ENCODE measurements around the gene BHLHE40. TPM values are rescaled to one million over a fixed set of nuclear protein-coding genes. Genes with fewer than 3 reads are reported as not detected.

Gene BHLHE40
- total and polyA plus RNA-seq, 2 of the 13 experiments (the other 11 are each of a cell fraction or from before 2014, with no cell fraction given): 1.8 to 51.0 TPM

DNA sequence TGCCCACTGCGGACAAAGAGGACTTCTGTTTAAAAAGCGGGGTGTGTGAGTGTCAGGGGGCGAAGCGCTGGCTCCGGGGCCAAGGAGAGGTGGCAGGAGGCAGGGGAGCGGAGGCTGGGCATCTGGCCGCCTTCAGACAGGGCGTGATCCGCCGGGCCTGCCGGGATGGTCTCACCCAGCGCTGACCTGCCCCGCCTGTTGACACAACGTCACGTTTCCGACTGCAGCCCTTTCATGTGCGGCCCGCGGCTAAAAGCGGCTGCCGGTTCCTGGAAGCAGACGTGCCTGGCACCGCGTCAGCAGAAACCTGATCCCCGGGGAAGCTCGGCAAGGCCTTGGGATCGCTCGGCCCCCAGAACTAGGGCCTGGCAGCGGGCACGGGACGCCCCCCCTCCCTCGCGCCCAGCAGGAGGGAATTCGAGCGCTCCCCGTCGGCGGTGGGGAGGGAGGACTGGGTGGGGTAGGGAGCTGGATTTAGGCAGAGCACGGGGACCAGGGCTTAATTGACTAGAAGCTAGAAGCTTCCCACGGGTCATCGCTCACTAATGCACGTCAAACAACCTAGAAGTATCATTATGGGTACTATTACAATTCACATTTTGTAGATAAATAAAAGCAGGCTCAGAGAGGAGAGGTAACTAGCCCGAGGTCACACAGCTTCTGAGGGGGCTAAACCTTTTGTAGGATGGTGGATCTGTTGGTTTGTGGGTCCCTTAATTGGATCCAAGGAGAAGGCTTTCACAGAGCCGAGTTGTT, 7.7 kb downstream of the BHLHE40 start (continued):
- TF ChIP-seq, protein P1, sequence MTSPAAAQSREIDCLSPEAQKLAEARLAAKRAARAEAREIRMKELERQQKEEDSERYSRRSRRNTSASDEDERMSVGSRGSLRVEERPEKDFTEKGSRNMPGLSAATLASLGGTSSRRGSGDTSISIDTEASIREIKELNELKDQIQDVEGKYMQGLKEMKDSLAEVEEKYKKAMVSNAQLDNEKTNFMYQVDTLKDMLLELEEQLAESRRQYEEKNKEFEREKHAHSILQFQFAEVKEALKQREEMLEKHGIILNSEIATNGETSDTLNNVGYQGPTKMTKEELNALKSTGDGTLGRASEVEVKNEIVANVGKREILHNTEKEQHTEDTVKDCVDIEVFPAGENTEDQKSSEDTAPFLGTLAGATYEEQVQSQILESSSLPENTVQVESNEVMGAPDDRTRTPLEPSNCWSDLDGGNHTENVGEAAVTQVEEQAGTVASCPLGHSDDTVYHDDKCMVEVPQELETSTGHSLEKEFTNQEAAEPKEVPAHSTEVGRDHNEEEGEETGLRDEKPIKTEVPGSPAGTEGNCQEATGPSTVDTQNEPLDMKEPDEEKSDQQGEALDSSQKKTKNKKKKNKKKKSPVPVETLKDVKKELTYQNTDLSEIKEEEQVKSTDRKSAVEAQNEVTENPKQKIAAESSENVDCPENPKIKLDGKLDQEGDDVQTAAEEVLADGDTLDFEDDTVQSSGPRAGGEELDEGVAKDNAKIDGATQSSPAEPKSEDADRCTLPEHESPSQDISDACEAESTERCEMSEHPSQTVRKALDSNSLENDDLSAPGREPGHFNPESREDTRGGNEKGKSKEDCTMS (CRISPR knock-in tag; conservative IDR thresholded peaks at IDR 0.05): no peak
- TF ChIP-seq NPAS2 (CRISPR knock-in tag; IDR thresholded peaks at IDR 0.05; ENCODE audit: borderline replicate concordance) (peak; percentile 96), RAD51 (IDR thresholded peaks at IDR 0.05; ENCODE audit: borderline replicate concordance) (no peak), ZNF703 (CRISPR knock-in tag; IDR thresholded peaks at IDR 0.05; ENCODE audit: borderline replicate concordance) (peak; percentile 94), ZNF740 (CRISPR knock-in tag; IDR thresholded peaks at IDR 0.05) (peak; percentile 92; the same call in 1 of the 2 replicates), ZNF10 (CRISPR knock-in tag; IDR thresholded peaks at IDR 0.05; ENCODE audit: borderline replicate concordance, low read depth) (no peak), PHB2 (IDR thresholded peaks at IDR 0.05; ENCODE audit: partially characterized antibody) (no peak), RBM39 (IDR thresholded peaks at IDR 0.05; ENCODE audit: low read depth, low read length, poor library complexity, severe bottlenecking) (peak; percentile 73), GTF3A (CRISPR knock-in tag; conservative IDR thresholded peaks at IDR 0.05) (peak; percentile 96; the same call in 1 of the 2 replicates), GLMP (CRISPR knock-in tag; IDR thresholded peaks at IDR 0.05; ENCODE audit: borderline replicate concordance) (no peak)
- TF ChIP-seq, protein P2, sequence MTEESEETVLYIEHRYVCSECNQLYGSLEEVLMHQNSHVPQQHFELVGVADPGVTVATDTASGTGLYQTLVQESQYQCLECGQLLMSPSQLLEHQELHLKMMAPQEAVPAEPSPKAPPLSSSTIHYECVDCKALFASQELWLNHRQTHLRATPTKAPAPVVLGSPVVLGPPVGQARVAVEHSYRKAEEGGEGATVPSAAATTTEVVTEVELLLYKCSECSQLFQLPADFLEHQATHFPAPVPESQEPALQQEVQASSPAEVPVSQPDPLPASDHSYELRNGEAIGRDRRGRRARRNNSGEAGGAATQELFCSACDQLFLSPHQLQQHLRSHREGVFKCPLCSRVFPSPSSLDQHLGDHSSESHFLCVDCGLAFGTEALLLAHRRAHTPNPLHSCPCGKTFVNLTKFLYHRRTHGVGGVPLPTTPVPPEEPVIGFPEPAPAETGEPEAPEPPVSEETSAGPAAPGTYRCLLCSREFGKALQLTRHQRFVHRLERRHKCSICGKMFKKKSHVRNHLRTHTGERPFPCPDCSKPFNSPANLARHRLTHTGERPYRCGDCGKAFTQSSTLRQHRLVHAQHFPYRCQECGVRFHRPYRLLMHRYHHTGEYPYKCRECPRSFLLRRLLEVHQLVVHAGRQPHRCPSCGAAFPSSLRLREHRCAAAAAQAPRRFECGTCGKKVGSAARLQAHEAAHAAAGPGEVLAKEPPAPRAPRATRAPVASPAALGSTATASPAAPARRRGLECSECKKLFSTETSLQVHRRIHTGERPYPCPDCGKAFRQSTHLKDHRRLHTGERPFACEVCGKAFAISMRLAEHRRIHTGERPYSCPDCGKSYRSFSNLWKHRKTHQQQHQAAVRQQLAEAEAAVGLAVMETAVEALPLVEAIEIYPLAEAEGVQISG (CRISPR knock-in tag; IDR thresholded peaks at IDR 0.05): peak; percentile 93
- TF ChIP-seq, protein P3, sequence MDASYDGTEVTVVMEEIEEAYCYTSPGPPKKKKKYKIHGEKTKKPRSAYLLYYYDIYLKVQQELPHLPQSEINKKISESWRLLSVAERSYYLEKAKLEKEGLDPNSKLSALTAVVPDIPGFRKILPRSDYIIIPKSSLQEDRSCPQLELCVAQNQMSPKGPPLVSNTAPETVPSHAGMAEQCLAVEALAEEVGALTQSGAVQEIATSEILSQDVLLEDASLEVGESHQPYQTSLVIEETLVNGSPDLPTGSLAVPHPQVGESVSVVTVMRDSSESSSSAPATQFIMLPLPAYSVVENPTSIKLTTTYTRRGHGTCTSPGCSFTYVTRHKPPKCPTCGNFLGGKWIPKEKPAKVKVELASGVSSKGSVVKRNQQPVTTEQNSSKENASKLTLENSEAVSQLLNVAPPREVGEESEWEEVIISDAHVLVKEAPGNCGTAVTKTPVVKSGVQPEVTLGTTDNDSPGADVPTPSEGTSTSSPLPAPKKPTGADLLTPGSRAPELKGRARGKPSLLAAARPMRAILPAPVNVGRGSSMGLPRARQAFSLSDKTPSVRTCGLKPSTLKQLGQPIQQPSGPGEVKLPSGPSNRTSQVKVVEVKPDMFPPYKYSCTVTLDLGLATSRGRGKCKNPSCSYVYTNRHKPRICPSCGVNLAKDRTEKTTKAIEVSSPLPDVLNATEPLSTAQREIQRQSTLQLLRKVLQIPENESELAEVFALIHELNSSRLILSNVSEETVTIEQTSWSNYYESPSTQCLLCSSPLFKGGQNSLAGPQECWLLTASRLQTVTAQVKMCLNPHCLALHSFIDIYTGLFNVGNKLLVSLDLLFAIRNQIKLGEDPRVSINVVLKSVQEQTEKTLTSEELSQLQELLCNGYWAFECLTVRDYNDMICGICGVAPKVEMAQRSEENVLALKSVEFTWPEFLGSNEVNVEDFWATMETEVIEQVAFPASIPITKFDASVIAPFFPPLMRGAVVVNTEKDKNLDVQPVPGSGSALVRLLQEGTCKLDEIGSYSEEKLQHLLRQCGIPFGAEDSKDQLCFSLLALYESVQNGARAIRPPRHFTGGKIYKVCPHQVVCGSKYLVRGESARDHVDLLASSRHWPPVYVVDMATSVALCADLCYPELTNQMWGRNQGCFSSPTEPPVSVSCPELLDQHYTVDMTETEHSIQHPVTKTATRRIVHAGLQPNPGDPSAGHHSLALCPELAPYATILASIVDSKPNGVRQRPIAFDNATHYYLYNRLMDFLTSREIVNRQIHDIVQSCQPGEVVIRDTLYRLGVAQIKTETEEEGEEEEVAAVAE (CRISPR knock-in tag; IDR thresholded peaks at IDR 0.05; ENCODE audit: borderline replicate concordance): peak; percentile 90
- TF ChIP-seq, protein P4, sequence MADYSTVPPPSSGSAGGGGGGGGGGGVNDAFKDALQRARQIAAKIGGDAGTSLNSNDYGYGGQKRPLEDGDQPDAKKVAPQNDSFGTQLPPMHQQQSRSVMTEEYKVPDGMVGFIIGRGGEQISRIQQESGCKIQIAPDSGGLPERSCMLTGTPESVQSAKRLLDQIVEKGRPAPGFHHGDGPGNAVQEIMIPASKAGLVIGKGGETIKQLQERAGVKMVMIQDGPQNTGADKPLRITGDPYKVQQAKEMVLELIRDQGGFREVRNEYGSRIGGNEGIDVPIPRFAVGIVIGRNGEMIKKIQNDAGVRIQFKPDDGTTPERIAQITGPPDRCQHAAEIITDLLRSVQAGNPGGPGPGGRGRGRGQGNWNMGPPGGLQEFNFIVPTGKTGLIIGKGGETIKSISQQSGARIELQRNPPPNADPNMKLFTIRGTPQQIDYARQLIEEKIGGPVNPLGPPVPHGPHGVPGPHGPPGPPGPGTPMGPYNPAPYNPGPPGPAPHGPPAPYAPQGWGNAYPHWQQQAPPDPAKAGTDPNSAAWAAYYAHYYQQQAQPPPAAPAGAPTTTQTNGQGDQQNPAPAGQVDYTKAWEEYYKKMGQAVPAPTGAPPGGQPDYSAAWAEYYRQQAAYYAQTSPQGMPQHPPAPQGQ (CRISPR knock-in tag; IDR thresholded peaks at IDR 0.05; ENCODE audit: borderline replicate concordance): peak; percentile 98; the same call in 1 of the 2 replicates
